ENCODE results near the gene IFNL2.

DNA sequence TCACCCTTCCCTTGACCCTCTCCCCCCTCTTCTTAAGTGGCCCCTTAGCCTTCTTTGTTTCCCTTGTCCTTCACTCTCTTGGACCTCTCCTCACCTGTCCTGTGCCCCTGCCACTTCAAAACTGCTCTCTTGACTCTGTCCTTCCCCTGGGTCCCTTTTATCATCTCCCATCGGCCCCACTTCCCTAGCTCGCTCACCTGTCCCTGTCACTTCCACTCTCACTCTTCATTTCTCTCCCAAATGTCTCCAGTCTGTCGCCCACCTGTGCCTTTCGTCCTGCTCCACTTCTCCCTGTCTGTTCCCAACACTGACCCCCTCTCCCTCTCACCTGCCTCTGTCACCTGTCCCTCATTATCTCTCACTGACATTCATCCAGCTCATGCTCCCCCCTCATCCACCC, 28.7 kb downstream of the IFNL2 start:
- TF ChIP-seq EZH2 (IDR thresholded peaks at IDR 0.05) = no peak
- no peak for TF ChIP-seq POLR2AphosphoS5 (IDR thresholded peaks at IDR 0.05; ENCODE audit: borderline replicate concordance, low read depth, low read length)
